Measurements from ENCODE around the gene CCNY. TPM values are rescaled to one million over a fixed set of nuclear protein-coding genes. Genes with fewer than 3 reads are reported as not detected.

CCNY gene
- total and polyA plus RNA-seq, 2 of the 13 experiments (the other 11 are each of a cell fraction or from before 2014, with no cell fraction given) = 48.2 to 54.7 TPM

DNA sequence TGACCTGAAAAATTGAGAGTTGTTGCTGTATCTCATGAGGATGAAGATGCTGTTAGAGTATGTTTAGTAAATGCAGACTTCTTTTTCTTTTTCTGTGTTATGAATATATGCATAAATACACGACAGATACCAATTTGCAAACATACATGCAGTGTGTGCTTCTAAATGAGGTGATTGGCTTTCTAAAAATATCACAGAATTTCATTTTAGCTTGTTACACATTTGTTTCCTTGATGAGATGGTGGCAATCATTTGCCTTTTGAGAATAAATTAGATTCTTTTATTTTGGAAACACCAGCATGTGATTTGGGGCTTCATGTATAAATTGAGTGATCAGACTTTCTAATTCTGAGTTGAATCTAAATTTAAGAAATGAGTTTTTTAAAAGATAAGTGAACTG lies 29.7 kb downstream of the CCNY start:
- ATAC-seq (no peak), FAIRE-seq (no peak), DNase-seq (ENCODE audit: low spot score) (no peak)
- ChIA-PET CTCF (ENCODE audit: low intra/inter-chr PET ratio, low total read pairs) (no interaction called here), POLR2A (interaction anchor here (1.1 to 3.4 kb wide), 3 partner anchors 17 to 240 kb away, joined by 3 to 13 read pairs (median 9); partner anchors contain the start of gene CREM)
- Histone ChIP-seq H3K4me1 (ENCODE audit: insufficient read depth, low read length) (peaks cover 78% of the 10 kb centered on the region), H3K36me3 (replicated peaks in 1 of 2; ENCODE audit: control insufficient read depth in 1 of 2, insufficient read depth in 2 of 2, low read length in 2 of 2) (no peaks in the 10 kb centered on the region), H3K9me3 (ENCODE audit: low read length) (no peaks in the 10 kb centered on the region), H3K79me2 (ENCODE audit: insufficient read depth, low read length) (peaks cover 90% of the 10 kb centered on the region), H3K9ac (ENCODE audit: insufficient read depth, low read depth, low read length) (no peak overlapping the region), H2AFZ (ENCODE audit: low read length) (no peak overlapping the region), H3K27ac (ENCODE audit: extremely low read length, insufficient read depth, low read length) (no peak overlapping the region), H3K4me3 (replicated peaks in 1 of 3; ENCODE audit: insufficient read depth in 1 of 3, low read depth in 2 of 3, low read length in 3 of 3) (no peak overlapping the region), H3K4me2 (ENCODE audit: low read depth, low read length) (peak overlapping the region; percentile 59; the same call in 1 of the 2 replicates), H3K27me3 (ENCODE audit: control insufficient read depth in 1 of 2, insufficient read depth in 2 of 2, low read length in 2 of 2) (no peaks in the 10 kb centered on the region), H4K20me1 (ENCODE audit: insufficient read depth, low read length) (no peaks in the 10 kb centered on the region)
- 100% methylated on average over 1 of the region's 1 CpG for WGBS (ENCODE audit: low lambda C conversion rate)
- in situ Hi-C loops (cut with HindIII; ENCODE audit: extremely low pct_ligation_motif_present, low pct_unique_long_range_greater_than_20kb) = no loop called here
- intact Hi-C loops (cut with micrococcal nuclease; ENCODE audit: unreplicated experiment) = no loop called here
- BruUV-seq (replicated peaks) = no TSS peak
- TF ChIP-seq, protein P1, sequence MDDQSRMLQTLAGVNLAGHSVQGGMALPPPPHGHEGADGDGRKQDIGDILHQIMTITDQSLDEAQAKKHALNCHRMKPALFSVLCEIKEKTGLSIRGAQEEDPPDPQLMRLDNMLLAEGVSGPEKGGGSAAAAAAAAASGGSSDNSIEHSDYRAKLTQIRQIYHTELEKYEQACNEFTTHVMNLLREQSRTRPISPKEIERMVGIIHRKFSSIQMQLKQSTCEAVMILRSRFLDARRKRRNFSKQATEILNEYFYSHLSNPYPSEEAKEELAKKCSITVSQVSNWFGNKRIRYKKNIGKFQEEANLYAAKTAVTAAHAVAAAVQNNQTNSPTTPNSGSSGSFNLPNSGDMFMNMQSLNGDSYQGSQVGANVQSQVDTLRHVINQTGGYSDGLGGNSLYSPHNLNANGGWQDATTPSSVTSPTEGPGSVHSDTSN (CRISPR knock-in tag; IDR thresholded peaks at IDR 0.05; ENCODE audit: borderline replicate concordance) = no peak
- TF ChIP-seq MYC (CRISPR knock-in tag; IDR thresholded peaks at IDR 0.05; ENCODE audit: borderline replicate concordance) (no peak), ZNF513 (CRISPR knock-in tag; conservative IDR thresholded peaks at IDR 0.05) (no peak), ZNF589 (CRISPR knock-in tag; conservative IDR thresholded peaks at IDR 0.05) (no peak), ZNF430 (CRISPR knock-in tag; IDR thresholded peaks at IDR 0.05) (no peak), AHR (CRISPR knock-in tag; IDR thresholded peaks at IDR 0.05) (no peak)
- TF ChIP-seq, protein P2, sequence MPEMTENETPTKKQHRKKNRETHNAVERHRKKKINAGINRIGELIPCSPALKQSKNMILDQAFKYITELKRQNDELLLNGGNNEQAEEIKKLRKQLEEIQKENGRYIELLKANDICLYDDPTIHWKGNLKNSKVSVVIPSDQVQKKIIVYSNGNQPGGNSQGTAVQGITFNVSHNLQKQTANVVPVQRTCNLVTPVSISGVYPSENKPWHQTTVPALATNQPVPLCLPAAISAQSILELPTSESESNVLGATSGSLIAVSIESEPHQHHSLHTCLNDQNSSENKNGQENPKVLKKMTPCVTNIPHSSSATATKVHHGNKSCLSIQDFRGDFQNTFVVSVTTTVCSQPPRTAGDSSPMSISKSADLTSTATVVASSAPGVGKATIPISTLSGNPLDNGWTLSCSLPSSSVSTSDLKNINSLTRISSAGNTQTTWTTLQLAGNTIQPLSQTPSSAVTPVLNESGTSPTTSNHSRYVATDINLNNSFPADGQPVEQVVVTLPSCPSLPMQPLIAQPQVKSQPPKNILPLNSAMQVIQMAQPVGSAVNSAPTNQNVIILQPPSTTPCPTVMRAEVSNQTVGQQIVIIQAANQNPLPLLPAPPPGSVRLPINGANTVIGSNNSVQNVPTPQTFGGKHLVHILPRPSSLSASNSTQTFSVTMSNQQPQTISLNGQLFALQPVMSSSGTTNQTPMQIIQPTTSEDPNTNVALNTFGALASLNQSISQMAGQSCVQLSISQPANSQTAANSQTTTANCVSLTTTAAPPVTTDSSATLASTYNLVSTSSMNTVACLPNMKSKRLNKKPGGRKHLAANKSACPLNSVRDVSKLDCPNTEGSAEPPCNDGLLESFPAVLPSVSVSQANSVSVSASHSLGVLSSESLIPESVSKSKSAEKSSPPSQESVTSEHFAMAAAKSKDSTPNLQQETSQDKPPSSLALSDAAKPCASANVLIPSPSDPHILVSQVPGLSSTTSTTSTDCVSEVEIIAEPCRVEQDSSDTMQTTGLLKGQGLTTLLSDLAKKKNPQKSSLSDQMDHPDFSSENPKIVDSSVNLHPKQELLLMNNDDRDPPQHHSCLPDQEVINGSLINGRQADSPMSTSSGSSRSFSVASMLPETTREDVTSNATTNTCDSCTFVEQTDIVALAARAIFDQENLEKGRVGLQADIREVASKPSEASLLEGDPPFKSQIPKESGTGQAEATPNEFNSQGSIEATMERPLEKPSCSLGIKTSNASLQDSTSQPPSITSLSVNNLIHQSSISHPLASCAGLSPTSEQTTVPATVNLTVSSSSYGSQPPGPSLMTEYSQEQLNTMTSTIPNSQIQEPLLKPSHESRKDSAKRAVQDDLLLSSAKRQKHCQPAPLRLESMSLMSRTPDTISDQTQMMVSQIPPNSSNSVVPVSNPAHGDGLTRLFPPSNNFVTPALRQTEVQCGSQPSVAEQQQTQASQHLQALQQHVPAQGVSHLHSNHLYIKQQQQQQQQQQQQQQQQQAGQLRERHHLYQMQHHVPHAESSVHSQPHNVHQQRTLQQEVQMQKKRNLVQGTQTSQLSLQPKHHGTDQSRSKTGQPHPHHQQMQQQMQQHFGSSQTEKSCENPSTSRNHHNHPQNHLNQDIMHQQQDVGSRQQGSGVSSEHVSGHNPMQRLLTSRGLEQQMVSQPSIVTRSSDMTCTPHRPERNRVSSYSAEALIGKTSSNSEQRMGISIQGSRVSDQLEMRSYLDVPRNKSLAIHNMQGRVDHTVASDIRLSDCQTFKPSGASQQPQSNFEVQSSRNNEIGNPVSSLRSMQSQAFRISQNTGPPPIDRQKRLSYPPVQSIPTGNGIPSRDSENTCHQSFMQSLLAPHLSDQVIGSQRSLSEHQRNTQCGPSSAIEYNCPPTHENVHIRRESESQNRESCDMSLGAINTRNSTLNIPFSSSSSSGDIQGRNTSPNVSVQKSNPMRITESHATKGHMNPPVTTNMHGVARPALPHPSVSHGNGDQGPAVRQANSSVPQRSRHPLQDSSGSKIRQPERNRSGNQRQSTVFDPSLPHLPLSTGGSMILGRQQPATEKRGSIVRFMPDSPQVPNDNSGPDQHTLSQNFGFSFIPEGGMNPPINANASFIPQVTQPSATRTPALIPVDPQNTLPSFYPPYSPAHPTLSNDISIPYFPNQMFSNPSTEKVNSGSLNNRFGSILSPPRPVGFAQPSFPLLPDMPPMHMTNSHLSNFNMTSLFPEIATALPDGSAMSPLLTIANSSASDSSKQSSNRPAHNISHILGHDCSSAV (CRISPR knock-in tag; IDR thresholded peaks at IDR 0.05; ENCODE audit: borderline replicate concordance) = no peak

Measured in HepG2 (cell line).